Common myeloid progenitor, CD34-positive (primary cell): ENCODE data around the gene JMJD1C.

Experiments used
- CTCF ChIA-PET: fragments of 350-600 bp; sonication (Branson Sonifier 250); formaldehyde crosslinking; loops from one replicate; lab custom pipeline; 2021; ENCODE audit warnings: antibody characterized with exemption; lab: Charles Lee
- POLR2A ChIA-PET: fragments of 350-600 bp; sonication (Branson Sonifier 250); formaldehyde crosslinking; loops from one replicate; lab custom pipeline; 2021; ENCODE audit warnings: antibody characterized with exemption; lab: Charles Lee
- DNase-seq, 3 donors: peaks; one replicate each; pipeline versions ENCODE4 v3.0.0 to v3.0.0-alpha.2; 2013
- H3K27ac ChIP-seq, 2 experiments: 1 replicate in 1 of 2; 2 replicates in 1 of 2; pipeline ENCODE4 v1.7.0; 2013; ENCODE audit warnings: inconsistent platforms in 2 of 2, low read length in 2 of 2, mild to moderate bottlenecking in 2 of 2, low read depth in 1 of 2, moderate library complexity in 1 of 2; ENCODE audit not compliant: severe bottlenecking in 2 of 2, insufficient read depth in 1 of 2, poor library complexity in 1 of 2
- H3K27me3 ChIP-seq, 5 experiments: replicated peaks in 2 of 5; 1 replicate in 3 of 5; 2 replicates in 2 of 5; pipeline versions ENCODE4 v1.6.1 to v1.7.0; 2013; ENCODE audit warnings: low read length in 4 of 5, mild to moderate bottlenecking in 2 of 5, moderate library complexity in 2 of 5, inconsistent platforms in 1 of 5; ENCODE audit not compliant: insufficient read depth in 5 of 5, control insufficient read depth in 4 of 5
- H3K36me3 ChIP-seq, 4 experiments: 1 replicate in 2 of 4; 2 replicates in 2 of 4; pipeline versions ENCODE4 v1.6.1 to v1.7.0; 2013; ENCODE audit warnings: low read length in 3 of 4, control low read depth in 1 of 4, mild to moderate bottlenecking in 1 of 4; ENCODE audit not compliant: control insufficient read depth in 4 of 4, insufficient read depth in 4 of 4
- H3K4me1 ChIP-seq, 4 experiments: 1 replicate in 3 of 4; 2 replicates in 1 of 4; pipeline versions ENCODE4 v1.6.1 to v1.7.1; 2013; ENCODE audit warnings: low read length in 3 of 4, mild to moderate bottlenecking in 3 of 4, control low read depth in 1 of 4, inconsistent platforms in 1 of 4, moderate library complexity in 1 of 4; ENCODE audit not compliant: control insufficient read depth in 4 of 4, insufficient read depth in 4 of 4; ENCODE audit errors: control extremely low read depth in 1 of 4
- H3K4me3 ChIP-seq, 7 experiments: 1 replicate in 4 of 7; 2 replicates in 3 of 7; pipeline versions ENCODE4 v1.5.1 to v1.7.0; 2013; ENCODE audit warnings: mild to moderate bottlenecking in 7 of 7, low read length in 6 of 7, moderate library complexity in 6 of 7, inconsistent platforms in 2 of 7, low read depth in 2 of 7, control low read depth in 1 of 7; ENCODE audit not compliant: insufficient read depth in 4 of 7, control insufficient read depth in 1 of 7; ENCODE audit errors: extremely low read depth in 1 of 7
- H3K9me3 ChIP-seq, 5 experiments: 1 replicate in 4 of 5; 2 replicates in 1 of 5; pipeline versions ENCODE4 v1.6.1 to v1.7.1; 2013; ENCODE audit warnings: low read length in 4 of 5, mild to moderate bottlenecking in 2 of 5, inconsistent platforms in 1 of 5, low read depth in 1 of 5, moderate library complexity in 1 of 5; ENCODE audit not compliant: control insufficient read depth in 4 of 5, insufficient read depth in 2 of 5; ENCODE audit errors: control extremely low read depth in 1 of 5
- WGBS: methylation state at CpG from one replicate; pipeline ENCODE4 v1.1.5; 2013; ENCODE audit not compliant: insufficient coverage; 5-methylcytosine and 5-hydroxymethylcytosine counted together

The JMJD1C gene

DNA sequence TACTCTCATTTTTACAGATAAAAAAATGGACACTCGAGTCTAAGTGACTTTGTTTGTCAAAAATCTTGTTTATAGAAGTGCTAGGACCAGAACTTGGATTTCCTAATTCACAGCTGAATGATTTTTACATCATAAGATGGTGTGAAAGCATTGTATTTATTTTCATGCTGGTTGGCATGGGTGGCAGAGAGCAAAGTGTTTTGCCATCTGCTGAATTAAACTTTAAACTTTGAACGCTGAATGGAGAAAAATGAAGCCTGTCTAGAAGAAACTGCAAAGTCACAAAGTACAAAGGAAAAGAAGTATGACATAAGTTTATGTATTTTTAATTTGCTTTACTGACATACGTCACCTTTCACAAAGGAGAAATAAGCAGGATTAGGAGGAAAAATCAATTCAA, 190.7 kb downstream of the JMJD1C start:
- DNase-seq: no peak
- Histone ChIP-seq H3K9me3 (no peaks in the 10 kb centered on the region), H3K4me3 (no peak overlapping the region), H3K4me1 (peaks cover 8 to 14% (median 11%) of the 10 kb centered on the region in 4 experiments), H3K27ac (no peak overlapping the region), H3K27me3 (no peaks in the 10 kb centered on the region), H3K36me3 (no peaks in the 10 kb centered on the region)
- 100% methylated on average over 1 of the region's 3 CpGs for WGBS
- CTCF ChIA-PET: no interaction called here
- POLR2A ChIA-PET: no interaction called here

DNA sequence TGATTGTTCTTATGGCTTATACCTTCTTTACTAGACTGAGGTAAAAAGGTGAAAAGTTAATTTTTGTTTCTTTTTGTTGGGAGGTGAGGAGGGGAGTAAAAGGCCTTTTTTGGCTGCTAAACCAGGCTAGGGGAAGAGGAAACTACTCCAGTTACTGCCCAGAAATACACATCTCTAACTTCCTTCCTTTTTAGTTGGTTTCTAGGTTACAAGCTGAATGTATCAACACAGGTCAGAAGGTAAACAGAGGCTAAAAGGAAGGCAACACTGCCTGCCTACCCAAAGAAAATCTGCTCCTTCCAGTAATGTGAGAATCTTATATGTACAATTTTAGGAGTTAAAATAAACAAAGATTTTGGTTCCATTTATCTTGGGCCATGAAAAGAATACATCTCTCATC, 192.2 kb downstream of the JMJD1C start:
- POLR2A ChIA-PET: interaction anchor here (0.6 to 1.0 kb wide), 2 partner anchors 161 to 357 kb away, joined by 3 to 4 read pairs; no protein-coding TSS in a partner anchor
- peak overlapping the region; percentile 51 to 80 for H3K27ac ChIP-seq
- H3K4me3 ChIP-seq: no peak overlapping the region
- no peaks in the 10 kb centered on the region for H3K9me3 ChIP-seq
- peaks cover 8 to 20% (median 14%) of the 10 kb centered on the region in 4 experiments for H3K4me1 ChIP-seq
- H3K36me3 ChIP-seq: no peaks in the 10 kb centered on the region
- DNase-seq: peak in 2 of 3 donors; percentile 55 to 66
- no peaks in the 10 kb centered on the region for H3K27me3 ChIP-seq
- CTCF ChIA-PET: interaction anchor here (0.9 to 1.2 kb wide), 5 partner anchors 11 to 181 kb away, joined by 3 read pairs; no protein-coding TSS in a partner anchor

DNA sequence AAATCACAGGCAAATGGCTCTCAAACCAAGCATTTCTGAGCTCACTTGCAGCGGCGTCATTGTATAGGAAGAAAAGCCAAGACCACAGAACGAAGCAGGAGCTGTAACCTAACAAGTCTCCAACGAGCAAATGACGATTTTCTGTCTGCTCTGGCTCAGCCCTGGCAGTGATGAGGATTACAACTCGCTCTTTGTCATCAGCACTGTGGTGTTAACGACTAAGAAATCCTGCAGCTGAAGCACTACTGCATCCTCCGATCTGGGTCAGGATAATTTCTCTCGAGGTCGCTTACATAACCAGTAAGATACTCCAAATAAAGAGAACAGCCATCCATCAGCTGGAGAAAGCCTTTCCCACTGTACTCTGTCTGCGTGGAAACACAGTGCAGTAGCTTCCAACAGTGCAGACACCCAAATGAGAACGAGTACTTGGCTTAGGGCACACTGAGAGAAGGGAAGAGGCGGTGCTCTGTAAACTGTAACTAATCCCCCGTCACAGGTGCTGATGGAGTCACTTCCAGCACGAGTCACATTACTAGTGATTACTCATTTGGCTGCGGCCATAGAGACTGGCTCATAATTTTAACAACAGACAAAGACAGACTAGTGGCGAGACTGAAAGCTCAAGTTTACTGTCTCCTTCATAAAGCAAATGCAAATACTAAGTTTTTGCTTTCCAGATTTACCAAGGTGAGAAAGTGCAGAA, 196.8 kb downstream of the JMJD1C start:
- H3K4me3 ChIP-seq: peak overlapping the region; percentile 51 to 100 (median 87)
- WGBS: 0% methylated on average over 15 of the region's 17 CpGs
- ChIA-PET CTCF (interaction anchor here (0.6 to 2.0 kb wide), 9 partner anchors 10 to 310 kb away, joined by 3 to 10 read pairs (median 3); no protein-coding TSS in a partner anchor), POLR2A (interaction anchor here (0.5 to 2.4 kb wide), 6 partner anchors 12 to 47 kb away, joined by 3 to 8 read pairs (median 4); no protein-coding TSS in a partner anchor)
- no peaks in the 10 kb centered on the region for H3K36me3 ChIP-seq
- H3K27ac ChIP-seq: peak overlapping the region; percentile 90 to 94
- peaks cover 8 to 26% (median 18%) of the 10 kb centered on the region in 4 experiments for H3K4me1 ChIP-seq
- no peaks in the 10 kb centered on the region for H3K9me3 ChIP-seq
- H3K27me3 ChIP-seq: no peaks in the 10 kb centered on the region
- DNase-seq: peak; percentile 96 to 99 (median 98)

GRCh38 chr10:63268149-63268797, 197.5 kb downstream of the JMJD1C start:
- Histone ChIP-seq H3K27me3 (no peaks in the 10 kb centered on the region), H3K4me1 (peaks cover 3 to 22% (median 16%) of the 10 kb centered on the region in 4 experiments), H3K9me3 (no peaks in the 10 kb centered on the region), H3K36me3 (no peaks in the 10 kb centered on the region), H3K27ac (peak overlapping the region; percentile 90 to 94), H3K4me3 (peak overlapping the region in 6 of 7 experiments; percentile 74 to 100 (median 88))
- ChIA-PET CTCF (interaction anchor here (0.6 to 2.1 kb wide), 12 partner anchors 10 to 311 kb away, joined by 3 to 20 read pairs (median 4); no protein-coding TSS in a partner anchor), POLR2A (interaction anchor here (0.9 to 2.4 kb wide), 6 partner anchors 12 to 47 kb away, joined by 3 to 8 read pairs (median 4); no protein-coding TSS in a partner anchor)
- peak in 2 of 3 donors; percentile 42 to 50 for DNase-seq
- WGBS: no CpG with 5 or more reads among the region's 3 CpGs

GRCh38 chr10:63267414-63268148, 198.2 kb downstream of the JMJD1C start:
- peak in 2 of 3 donors; percentile 53 for DNase-seq
- Histone ChIP-seq H3K36me3 (no peaks in the 10 kb centered on the region), H3K9me3 (no peaks in the 10 kb centered on the region), H3K27ac (peak overlapping the region; percentile 90 to 94), H3K4me3 (peak overlapping the region in 6 of 7 experiments; percentile 74 to 100 (median 88)), H3K27me3 (no peaks in the 10 kb centered on the region), H3K4me1 (peaks cover 4 to 26% (median 19%) of the 10 kb centered on the region in 4 experiments)
- 0% methylated on average over 4 of the region's 6 CpGs for WGBS
- ChIA-PET CTCF (interaction anchor here (1.0 to 2.3 kb wide), 6 partner anchors 11 to 57 kb away, joined by 3 to 20 read pairs (median 4); no protein-coding TSS in a partner anchor), POLR2A (interaction anchor here (0.9 to 2.4 kb wide), 2 partner anchors 31 to 40 kb away, joined by 3 to 8 read pairs; no protein-coding TSS in a partner anchor)

GRCh38 chr10:63266391-63267316, 199.1 kb downstream of the JMJD1C start:
- peaks cover 7 to 35% (median 27%) of the 10 kb centered on the region in 4 experiments for H3K4me1 ChIP-seq
- DNase-seq: no peak
- CTCF ChIA-PET: interaction anchor here (1.0 to 2.3 kb wide), 6 partner anchors 10 to 53 kb away, joined by 3 to 20 read pairs (median 4); no protein-coding TSS in a partner anchor
- no peaks in the 10 kb centered on the region for H3K27me3 ChIP-seq
- peak overlapping the region; percentile 90 to 94 for H3K27ac ChIP-seq
- no CpG with 5 or more reads among the region's 6 CpGs for WGBS
- POLR2A ChIA-PET: no interaction called here
- no peaks in the 10 kb centered on the region for H3K9me3 ChIP-seq
- H3K36me3 ChIP-seq: no peaks in the 10 kb centered on the region
- H3K4me3 ChIP-seq: peak overlapping the region in 6 of 7 experiments; percentile 74 to 100 (median 88)
